ENCODE results near the gene IGFBP4.
"Not testable (repeated sequence)": the region's sequence is repeated elsewhere in the genome, so short reads cannot be mapped to it uniquely, and the experiment has no call there.

The IGFBP4 gene

DNA sequence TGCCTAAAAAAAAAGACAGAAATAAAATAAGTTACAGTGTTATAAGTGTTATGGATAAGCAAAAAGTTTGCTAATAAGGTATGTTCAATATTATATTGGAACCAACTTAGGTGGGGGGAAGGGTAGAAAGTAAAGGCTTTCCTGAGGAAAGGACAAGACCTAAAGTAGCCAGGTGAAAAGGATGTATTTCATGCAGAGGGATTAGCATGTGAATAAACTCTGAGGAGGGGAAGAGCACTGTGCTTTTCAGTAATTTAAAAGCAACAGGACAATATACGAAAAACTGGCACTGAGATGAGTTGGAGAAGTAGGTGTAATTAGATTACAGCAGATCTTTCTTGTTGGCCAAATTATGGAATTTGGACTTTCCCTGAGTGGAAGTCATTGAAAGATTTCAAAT lies 33.2 kb upstream of the IGFBP4 start:
- H3K36me3 ChIP-seq (ENCODE audit: low read depth), result peaks cover 100% of the 10 kb centered on the region
- no peaks in the 10 kb centered on the region for H3K27me3 ChIP-seq (ENCODE audit: insufficient read depth, poor library complexity, severe bottlenecking)
- no peak overlapping the region for H3K27ac ChIP-seq (ENCODE audit: poor library complexity, severe bottlenecking)
- no peak for DNase-seq (ENCODE audit: low spot score)
- no peak overlapping the region for H3K4me3 ChIP-seq (ENCODE audit: severe bottlenecking)
- H3K4me1 ChIP-seq (ENCODE audit: insufficient read depth, poor library complexity, severe bottlenecking), result no peaks in the 10 kb centered on the region
- no peaks in the 10 kb centered on the region for H3K9me3 ChIP-seq (ENCODE audit: severe bottlenecking)
- TF ChIP-seq, protein P1, sequence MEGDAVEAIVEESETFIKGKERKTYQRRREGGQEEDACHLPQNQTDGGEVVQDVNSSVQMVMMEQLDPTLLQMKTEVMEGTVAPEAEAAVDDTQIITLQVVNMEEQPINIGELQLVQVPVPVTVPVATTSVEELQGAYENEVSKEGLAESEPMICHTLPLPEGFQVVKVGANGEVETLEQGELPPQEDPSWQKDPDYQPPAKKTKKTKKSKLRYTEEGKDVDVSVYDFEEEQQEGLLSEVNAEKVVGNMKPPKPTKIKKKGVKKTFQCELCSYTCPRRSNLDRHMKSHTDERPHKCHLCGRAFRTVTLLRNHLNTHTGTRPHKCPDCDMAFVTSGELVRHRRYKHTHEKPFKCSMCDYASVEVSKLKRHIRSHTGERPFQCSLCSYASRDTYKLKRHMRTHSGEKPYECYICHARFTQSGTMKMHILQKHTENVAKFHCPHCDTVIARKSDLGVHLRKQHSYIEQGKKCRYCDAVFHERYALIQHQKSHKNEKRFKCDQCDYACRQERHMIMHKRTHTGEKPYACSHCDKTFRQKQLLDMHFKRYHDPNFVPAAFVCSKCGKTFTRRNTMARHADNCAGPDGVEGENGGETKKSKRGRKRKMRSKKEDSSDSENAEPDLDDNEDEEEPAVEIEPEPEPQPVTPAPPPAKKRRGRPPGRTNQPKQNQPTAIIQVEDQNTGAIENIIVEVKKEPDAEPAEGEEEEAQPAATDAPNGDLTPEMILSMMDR (IDR thresholded peaks at IDR 0.05; ENCODE audit: poor library complexity, severe bottlenecking), result no peak
- no peak for ATAC-seq (ENCODE audit: low read depth)

DNA sequence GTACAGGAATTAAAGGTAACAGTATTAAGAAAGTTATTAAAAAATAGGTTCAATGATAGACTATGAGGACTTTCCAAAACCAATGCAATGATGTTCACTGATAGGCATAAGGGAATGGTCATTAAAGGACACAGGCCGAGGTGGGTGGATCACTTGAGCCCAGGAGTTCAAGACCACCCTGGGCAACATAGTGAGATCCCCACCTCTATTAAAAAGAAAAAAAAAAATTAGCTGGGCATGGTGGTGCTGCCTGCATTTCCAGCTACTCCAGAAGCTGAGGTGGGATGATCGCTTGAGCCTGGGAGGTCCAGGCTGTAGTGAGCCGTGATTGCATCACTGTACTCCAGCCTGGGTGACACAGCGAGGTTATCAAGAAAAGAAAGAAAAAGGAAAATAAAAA lies 31.4 kb upstream of the IGFBP4 start:
- Histone ChIP-seq H3K4me1 (ENCODE audit: insufficient read depth, poor library complexity, severe bottlenecking) (peaks cover 16% of the 10 kb centered on the region), H3K4me3 (ENCODE audit: severe bottlenecking) (no peak overlapping the region), H3K36me3 (ENCODE audit: low read depth) (peaks cover 100% of the 10 kb centered on the region), H3K27ac (ENCODE audit: poor library complexity, severe bottlenecking) (no peak overlapping the region), H3K27me3 (ENCODE audit: insufficient read depth, poor library complexity, severe bottlenecking) (no peaks in the 10 kb centered on the region), H3K9me3 (ENCODE audit: severe bottlenecking) (no peaks in the 10 kb centered on the region)
- no peak for ATAC-seq (ENCODE audit: low read depth)
- DNase-seq (ENCODE audit: low spot score), result no peak
- TF ChIP-seq, protein P1 (IDR thresholded peaks at IDR 0.05; ENCODE audit: poor library complexity, severe bottlenecking), result no peak

DNA sequence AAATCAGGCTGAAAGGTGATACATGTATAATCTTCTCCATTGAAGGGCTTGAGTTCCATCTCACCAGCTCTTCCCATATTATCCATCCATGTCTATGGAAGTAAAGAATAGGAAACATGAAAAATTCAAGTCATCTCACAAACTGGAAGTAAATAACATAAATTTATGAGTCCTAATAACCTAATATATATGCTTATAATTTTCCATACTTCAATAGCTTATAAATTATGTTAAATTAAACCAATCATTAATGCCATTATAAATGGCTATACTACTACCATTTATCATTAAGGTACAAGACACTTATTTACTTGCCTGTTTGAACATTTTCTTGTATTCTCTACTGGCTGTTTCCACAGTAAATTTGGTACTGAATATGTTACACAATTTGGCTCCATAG lies 30.4 kb upstream of the IGFBP4 start:
- DNase-seq (ENCODE audit: low spot score) (no peak), ATAC-seq (ENCODE audit: low read depth) (no peak)
- Histone ChIP-seq H3K4me1 (ENCODE audit: insufficient read depth, poor library complexity, severe bottlenecking) (peaks cover 16% of the 10 kb centered on the region), H3K9me3 (ENCODE audit: severe bottlenecking) (no peaks in the 10 kb centered on the region), H3K27ac (ENCODE audit: poor library complexity, severe bottlenecking) (no peak overlapping the region), H3K27me3 (ENCODE audit: insufficient read depth, poor library complexity, severe bottlenecking) (no peaks in the 10 kb centered on the region), H3K36me3 (ENCODE audit: low read depth) (peaks cover 89% of the 10 kb centered on the region), H3K4me3 (ENCODE audit: severe bottlenecking) (no peak overlapping the region)
- TF ChIP-seq, protein P1 (IDR thresholded peaks at IDR 0.05; ENCODE audit: poor library complexity, severe bottlenecking), result no peak

DNA sequence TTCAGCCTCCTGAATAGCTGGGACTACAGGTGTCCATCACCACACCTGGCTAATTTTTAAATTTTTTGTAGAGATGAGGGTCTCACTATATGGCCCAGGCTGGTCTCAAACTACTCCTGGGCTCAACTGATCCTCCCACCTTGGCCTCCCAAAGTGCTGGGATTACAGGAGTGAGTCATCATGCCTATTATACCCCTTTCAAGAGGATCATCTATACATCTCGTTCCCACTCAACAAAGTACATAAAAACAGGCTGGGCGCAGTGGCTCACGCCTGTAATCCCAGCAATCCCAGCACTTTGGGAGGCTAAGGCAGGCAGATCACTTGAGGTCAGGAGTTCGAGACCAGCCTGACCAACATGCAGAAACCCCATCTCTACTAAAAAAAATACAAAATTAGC lies 28.9 kb upstream of the IGFBP4 start:
- not testable (repeated sequence) for H3K4me3 ChIP-seq (ENCODE audit: severe bottlenecking); ATAC-seq (ENCODE audit: low read depth); H3K27me3 ChIP-seq (ENCODE audit: insufficient read depth, poor library complexity, severe bottlenecking); H3K9me3 ChIP-seq (ENCODE audit: severe bottlenecking); DNase-seq (ENCODE audit: low spot score); H3K27ac ChIP-seq (ENCODE audit: poor library complexity, severe bottlenecking)
- Histone ChIP-seq H3K36me3 (ENCODE audit: low read depth) (peaks cover 75% of the 10 kb centered on the region), H3K4me1 (ENCODE audit: insufficient read depth, poor library complexity, severe bottlenecking) (peaks cover 20% of the 10 kb centered on the region)

DNA sequence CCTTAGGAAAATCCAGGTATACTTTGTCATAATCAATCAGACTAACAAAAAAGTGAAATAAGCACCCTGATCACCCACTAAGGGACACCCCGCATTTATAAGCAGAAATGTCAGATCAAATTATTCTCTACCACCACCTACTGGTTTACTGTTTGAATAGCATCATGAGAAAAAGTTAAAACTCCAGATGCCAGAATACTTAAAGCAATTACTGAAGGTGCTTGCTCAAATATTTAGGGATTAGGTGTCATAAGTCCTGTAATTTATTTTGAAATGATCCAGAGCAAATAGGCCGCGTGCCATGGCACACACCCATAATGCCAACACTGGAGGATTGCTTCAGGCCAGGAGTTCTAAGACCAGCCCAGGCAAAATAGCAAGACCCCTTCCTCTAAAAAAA lies 27.9 kb upstream of the IGFBP4 start:
- ATAC-seq (ENCODE audit: low read depth), result no peak
- no peak for DNase-seq (ENCODE audit: low spot score)
- Histone ChIP-seq H3K27ac (ENCODE audit: poor library complexity, severe bottlenecking) (no peak overlapping the region), H3K9me3 (ENCODE audit: severe bottlenecking) (no peaks in the 10 kb centered on the region), H3K4me3 (ENCODE audit: severe bottlenecking) (no peak overlapping the region), H3K36me3 (ENCODE audit: low read depth) (peaks cover 64% of the 10 kb centered on the region), H3K4me1 (ENCODE audit: insufficient read depth, poor library complexity, severe bottlenecking) (peaks cover 20% of the 10 kb centered on the region), H3K27me3 (ENCODE audit: insufficient read depth, poor library complexity, severe bottlenecking) (no peaks in the 10 kb centered on the region)
- TF ChIP-seq, protein P1 (IDR thresholded peaks at IDR 0.05; ENCODE audit: poor library complexity, severe bottlenecking), result peak; percentile 74
